GM18505 (cell line): Measurements from ENCODE around the gene LLGL2.
"Not testable (repeated sequence)": the region's sequence is repeated elsewhere in the genome, so short reads cannot be mapped to it uniquely, and the experiment has no call there.

ENCODE experiments used
- ATAC-seq: cut with Tn5 transposase; IDR thresholded peaks from one replicate; pipeline ENCODE4 v1.9.1; 2021; ENCODE audit not compliant: unreplicated experiment
- POLR2A ChIP-seq: IDR thresholded peaks from 4 replicates; pipeline ENCODE4 v1.6.1; 2011; ENCODE audit warnings: borderline replicate concordance; ENCODE audit not compliant: insufficient read depth, insufficient read length; ENCODE audit errors: extremely low read depth

The LLGL2 gene

GRCh38 chr17:75588596-75589011 is 63.1 kb downstream of the LLGL2 start:
- ATAC-seq, result peak; percentile 28
- TF ChIP-seq POLR2A, result no peak

- peak; percentile 65 for ATAC-seq
- TF ChIP-seq POLR2A, result no peak
Observed at GRCh38 chr17:75589012-75589918, 63.8 kb downstream of the LLGL2 start.

- TF ChIP-seq POLR2A, result no peak
- ATAC-seq, result no peak
Observed at GRCh38 chr17:75589919-75590303, 64.4 kb downstream of the LLGL2 start.

- no peak for TF ChIP-seq POLR2A
- no peak for ATAC-seq
Observed at GRCh38 chr17:75590314-75590761, 64.8 kb downstream of the LLGL2 start.

GRCh38 chr17:75590849-75591721 is 65.6 kb downstream of the LLGL2 start:
- ATAC-seq, result no peak
- no peak for TF ChIP-seq POLR2A

GRCh38 chr17:75591722-75592302 is 66.3 kb downstream of the LLGL2 start:
- ATAC-seq, result no peak
- no peak for TF ChIP-seq POLR2A

- no peak for ATAC-seq
- TF ChIP-seq POLR2A, result no peak
Observed at GRCh38 chr17:75592348-75593020, 67.0 kb downstream of the LLGL2 start.

- not testable (repeated sequence) for ATAC-seq
Observed at GRCh38 chr17:75593430-75593829, 67.9 kb downstream of the LLGL2 start.

GRCh38 chr17:75594499-75595283 is 69.2 kb downstream of the LLGL2 start:
- TF ChIP-seq POLR2A, result no peak

GRCh38 chr17:75595284-75595919 is 69.9 kb downstream of the LLGL2 start:
- TF ChIP-seq POLR2A, result no peak
- no peak for ATAC-seq

More at GRCh38 chr17:75594499-75595283, 69.2 kb downstream of the LLGL2 start:
- no peak for ATAC-seq

GRCh38 chr17:75595920-75596313 is 70.4 kb downstream of the LLGL2 start:
- no peak for ATAC-seq
- no peak for TF ChIP-seq POLR2A
